Mesenchymal stem cell (in vitro differentiated cells and primary cell): ENCODE data around the gene MTUS2.
A peak's percentile ranks its signal among the peaks of the same experiment; 100 is the strongest.

ENCODE experiments used
- DNase-seq: peaks from one replicate; pipeline ENCODE4 v3.0.0-alpha.2; 2013
- H2AFZ ChIP-seq: one replicate; pipeline ENCODE4 v1.6.1; 2013; ENCODE audit warnings: low read depth, mild to moderate bottlenecking, control low read depth, inconsistent platforms, low read length, moderate library complexity
- H2AK5ac ChIP-seq: 2 replicates; pipeline ENCODE4 v1.6.1; 2013; ENCODE audit warnings: low read length, moderate library complexity, mild to moderate bottlenecking, inconsistent platforms; ENCODE audit not compliant: severe bottlenecking
- H2BK120ac ChIP-seq: one replicate; pipeline ENCODE4 v1.6.1; 2013; ENCODE audit warnings: low read depth, mild to moderate bottlenecking, inconsistent platforms, low read length, moderate library complexity
- H2BK12ac ChIP-seq, 2 experiments: one replicate each; pipeline ENCODE4 v1.6.1; 2013; ENCODE audit warnings: inconsistent platforms in 2 of 2, low read length in 2 of 2, mild to moderate bottlenecking in 2 of 2, moderate library complexity in 2 of 2, control low read depth in 1 of 2
- H2BK15ac ChIP-seq: one replicate; pipeline ENCODE4 v1.6.1; 2013; ENCODE audit warnings: mild to moderate bottlenecking, low read depth, inconsistent platforms; ENCODE audit not compliant: poor library complexity, severe bottlenecking
- H2BK5ac ChIP-seq: 2 replicates; pipeline ENCODE4 v1.6.1; 2013; ENCODE audit warnings: low read depth, mild to moderate bottlenecking, low read length, control low read depth, inconsistent platforms; ENCODE audit not compliant: poor library complexity, severe bottlenecking
- H3K14ac ChIP-seq, 2 experiments: one replicate each; pipeline ENCODE4 v1.6.1; 2013; ENCODE audit warnings: inconsistent platforms in 2 of 2, low read length in 2 of 2, control low read depth in 1 of 2, mild to moderate bottlenecking in 1 of 2, moderate library complexity in 1 of 2
- H3K18ac ChIP-seq, 2 experiments: one replicate each; pipeline ENCODE4 v1.6.1; 2013; ENCODE audit warnings: inconsistent platforms in 2 of 2, low read length in 2 of 2, control low read depth in 1 of 2, low read depth in 1 of 2, mild to moderate bottlenecking in 1 of 2
- H3K23ac ChIP-seq, 2 experiments: one replicate each; pipeline ENCODE4 v1.6.1; 2013; ENCODE audit warnings: inconsistent platforms in 2 of 2, low read length in 2 of 2, mild to moderate bottlenecking in 2 of 2, moderate library complexity in 2 of 2, control low read depth in 1 of 2
- H3K27ac ChIP-seq: 2 replicates; pipeline ENCODE4 v1.5.1; 2013; ENCODE audit warnings: mild to moderate bottlenecking, moderate library complexity, low read length, control low read depth, inconsistent platforms; ENCODE audit not compliant: poor library complexity, severe bottlenecking
- H3K27me3 ChIP-seq, 2 experiments: 2 replicates each; pipeline versions ENCODE4 v1.6.1 to v1.7.0; 2013; ENCODE audit warnings: low read length in 2 of 2, mild to moderate bottlenecking in 2 of 2, moderate library complexity in 2 of 2, control low read depth in 1 of 2, inconsistent platforms in 1 of 2; ENCODE audit not compliant: control insufficient read depth in 1 of 2, insufficient read depth in 1 of 2
- H3K36me3 ChIP-seq, 2 experiments: 2 replicates each; pipeline versions ENCODE4 v1.6.1 to v1.7.0; 2013; ENCODE audit warnings: low read length in 2 of 2, control low read depth in 1 of 2, inconsistent platforms in 1 of 2, low read depth in 1 of 2, mild to moderate bottlenecking in 1 of 2; ENCODE audit not compliant: insufficient read depth in 2 of 2, control insufficient read depth in 1 of 2
- H3K4ac ChIP-seq, 2 experiments: one replicate each; pipeline ENCODE4 v1.6.1; 2013; ENCODE audit warnings: inconsistent platforms in 2 of 2, low read length in 2 of 2, mild to moderate bottlenecking in 2 of 2, moderate library complexity in 2 of 2, control low read depth in 1 of 2, low read depth in 1 of 2
- H3K4me1 ChIP-seq: 2 replicates; pipeline ENCODE4 v1.6.1; 2013; ENCODE audit warnings: low read depth, low read length, control low read depth; ENCODE audit not compliant: control insufficient read depth, insufficient read depth
- H3K4me2 ChIP-seq: 2 replicates; pipeline ENCODE4 v1.6.1; 2013; ENCODE audit warnings: low read length, mild to moderate bottlenecking, inconsistent platforms; ENCODE audit not compliant: poor library complexity, severe bottlenecking
- H3K4me3 ChIP-seq, 2 experiments: 2 replicates each; pipeline versions ENCODE4 v1.5.1 to v1.7.0; 2013; ENCODE audit warnings: low read length in 2 of 2, mild to moderate bottlenecking in 2 of 2, control low read depth in 1 of 2, low read depth in 1 of 2; ENCODE audit not compliant: insufficient read depth in 1 of 2
- H3K79me1 ChIP-seq: replicated peaks from 2 replicates; pipeline ENCODE4 v1.6.1; 2013; ENCODE audit warnings: mild to moderate bottlenecking, control low read depth, low read length, inconsistent platforms; ENCODE audit not compliant: poor library complexity, severe bottlenecking
- H3K9ac ChIP-seq: 2 replicates; pipeline ENCODE4 v1.7.0; 2013; ENCODE audit warnings: mild to moderate bottlenecking, low read length, moderate library complexity
- H3K9me3 ChIP-seq: 2 replicates; pipeline ENCODE4 v1.7.0; 2013; ENCODE audit warnings: mild to moderate bottlenecking, low read length; ENCODE audit not compliant: control insufficient read depth
- H4K8ac ChIP-seq: one replicate; pipeline ENCODE4 v1.6.1; 2013; ENCODE audit warnings: inconsistent platforms, mild to moderate bottlenecking, low read length, moderate library complexity
- H4K91ac ChIP-seq: one replicate; pipeline ENCODE4 v1.6.1; 2013; ENCODE audit warnings: mild to moderate bottlenecking, low read length, inconsistent platforms
- WGBS: methylation state at CpG from one replicate; pipeline ENCODE4 v1.1.7; 2013; ENCODE audit warnings: mixed read lengths; 5-methylcytosine and 5-hydroxymethylcytosine counted together

Gene MTUS2

GRCh38 chr13:29115842-29116241 is 295.7 kb downstream of the MTUS2 start:
- Histone ChIP-seq H3K4me1 (no peaks in the 10 kb centered on the region), H4K8ac (no peak overlapping the region), H3K4me2 (no peak overlapping the region), H2BK15ac (no peak overlapping the region), H3K36me3 (no peaks in the 10 kb centered on the region), H2BK120ac (no peak overlapping the region), H2BK5ac (no peak overlapping the region), H3K27me3 (no peaks in the 10 kb centered on the region), H3K27ac (no peak overlapping the region), H3K23ac (no peak overlapping the region), H3K14ac (no peak overlapping the region), H2AFZ (no peak overlapping the region), H3K4me3 (no peak overlapping the region), H3K18ac (no peak overlapping the region), H2AK5ac (no peak overlapping the region), H3K4ac (no peak overlapping the region), H4K91ac (no peak overlapping the region), H3K9me3 (no peaks in the 10 kb centered on the region), H3K9ac (no peak overlapping the region), H3K79me1 (no peaks in the 10 kb centered on the region), H2BK12ac (no peak overlapping the region)
- DNase-seq: no peak
- WGBS: 40% methylated on average over 1 of the region's 1 CpG

- H3K23ac ChIP-seq: no peak overlapping the region
- H3K4me1 ChIP-seq: no peaks in the 10 kb centered on the region
- 89% methylated on average over 8 of the region's 8 CpGs for WGBS
- no peak overlapping the region for H3K14ac ChIP-seq
- H2BK12ac ChIP-seq: no peak overlapping the region
- H2BK120ac ChIP-seq: no peak overlapping the region
- H3K27me3 ChIP-seq: no peaks in the 10 kb centered on the region
- no peak overlapping the region for H2AK5ac ChIP-seq
- H3K27ac ChIP-seq: no peak overlapping the region
- no peak overlapping the region for H3K4me2 ChIP-seq
- no peak overlapping the region for H2BK5ac ChIP-seq
- no peaks in the 10 kb centered on the region for H3K36me3 ChIP-seq
- no peak overlapping the region for H3K4me3 ChIP-seq
- no peak overlapping the region for H3K9ac ChIP-seq
- no peaks in the 10 kb centered on the region for H3K79me1 ChIP-seq
- H2BK15ac ChIP-seq: no peak overlapping the region
- H2AFZ ChIP-seq: no peak overlapping the region
- H4K91ac ChIP-seq: no peak overlapping the region
- no peak for DNase-seq
- H3K9me3 ChIP-seq: no peaks in the 10 kb centered on the region
- no peak overlapping the region for H3K18ac ChIP-seq
- H3K4ac ChIP-seq: no peak overlapping the region
- H4K8ac ChIP-seq: no peak overlapping the region
Observed at GRCh38 chr13:29117663-29118062, 297.5 kb downstream of the MTUS2 start.

- Histone ChIP-seq H3K4ac (no peak overlapping the region), H3K36me3 (no peaks in the 10 kb centered on the region), H4K8ac (no peak overlapping the region), H3K4me2 (no peak overlapping the region), H2BK120ac (no peak overlapping the region), H3K23ac (no peak overlapping the region), H3K14ac (peak overlapping the region in 1 of 2 experiments; percentile 18), H3K79me1 (no peaks in the 10 kb centered on the region), H3K9me3 (no peaks in the 10 kb centered on the region), H2AFZ (no peak overlapping the region), H4K91ac (no peak overlapping the region), H3K27me3 (no peaks in the 10 kb centered on the region), H3K18ac (no peak overlapping the region), H2AK5ac (no peak overlapping the region), H2BK12ac (no peak overlapping the region), H2BK15ac (no peak overlapping the region), H3K27ac (no peak overlapping the region), H3K4me3 (no peak overlapping the region), H3K9ac (no peak overlapping the region), H3K4me1 (no peaks in the 10 kb centered on the region), H2BK5ac (no peak overlapping the region)
- no peak for DNase-seq
- 94% methylated on average over 1 of the region's 1 CpG for WGBS
Observed at GRCh38 chr13:29118471-29118870, 298.3 kb downstream of the MTUS2 start.

DNA sequence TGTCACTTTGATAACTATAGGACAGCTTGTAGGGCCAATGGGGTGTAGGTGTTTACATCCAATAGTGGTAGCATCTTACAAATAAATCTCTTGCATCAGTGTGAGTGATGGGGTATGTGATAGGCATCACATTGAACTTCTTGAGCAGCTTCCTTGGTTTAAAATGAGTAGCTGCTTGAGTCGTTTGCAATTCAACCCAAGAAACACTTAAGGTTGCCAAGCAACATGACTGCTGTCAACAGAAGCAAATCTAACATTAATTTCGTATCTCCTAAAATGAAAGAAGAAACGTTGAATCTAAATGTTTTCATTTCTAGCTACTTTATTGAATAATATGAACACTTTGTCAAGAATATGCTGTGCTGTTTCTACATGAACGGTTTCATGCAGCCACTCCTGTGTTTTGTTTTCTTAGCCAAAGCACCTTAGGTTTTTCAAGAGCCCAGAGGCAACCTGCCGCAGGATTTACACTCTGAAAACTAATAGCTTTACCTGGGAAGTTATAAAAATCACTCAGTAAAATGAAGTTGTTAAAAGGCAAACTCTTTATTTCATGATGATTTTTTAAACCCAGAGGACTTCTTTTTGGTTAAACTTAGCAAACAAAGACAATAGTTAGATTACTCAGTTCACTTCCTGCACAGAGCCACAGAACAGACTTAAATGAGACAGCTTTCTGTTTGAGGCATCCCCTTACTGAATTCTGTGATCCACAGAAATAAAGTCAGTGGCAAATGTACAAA is 305.2 kb downstream of the MTUS2 start:
- H3K36me3 ChIP-seq: no peaks in the 10 kb centered on the region
- H3K14ac ChIP-seq: no peak overlapping the region
- H3K18ac ChIP-seq: no peak overlapping the region
- no peak overlapping the region for H3K4me3 ChIP-seq
- H2BK12ac ChIP-seq: no peak overlapping the region
- no peak overlapping the region for H3K23ac ChIP-seq
- no peak overlapping the region for H2AFZ ChIP-seq
- no peak overlapping the region for H3K4me2 ChIP-seq
- no peak overlapping the region for H3K27ac ChIP-seq
- DNase-seq: peak; percentile 62
- H2AK5ac ChIP-seq: no peak overlapping the region
- no peaks in the 10 kb centered on the region for H3K79me1 ChIP-seq
- 57% methylated on average over 2 of the region's 5 CpGs for WGBS
- H4K91ac ChIP-seq: no peak overlapping the region
- no peaks in the 10 kb centered on the region for H3K27me3 ChIP-seq
- H3K4ac ChIP-seq: no peak overlapping the region
- H2BK5ac ChIP-seq: no peak overlapping the region
- no peak overlapping the region for H2BK120ac ChIP-seq
- H3K9ac ChIP-seq: no peak overlapping the region
- H3K4me1 ChIP-seq: no peaks in the 10 kb centered on the region
- H2BK15ac ChIP-seq: no peak overlapping the region
- no peak overlapping the region for H4K8ac ChIP-seq
- no peaks in the 10 kb centered on the region for H3K9me3 ChIP-seq
